Transverse colon (tissue), 4 donors: ENCODE measurements around the gene GNGT1. TPM values are rescaled to one million over a fixed set of nuclear protein-coding genes. Genes with fewer than 3 reads are reported as not detected.

ENCODE experiments used
- DNase-seq: peaks from one replicate; pipeline ENCODE4 v3.0.0-alpha.2; 2019
- H3K27ac ChIP-seq, 4 donors: fragments of 200-600 bp; sonication (generic); 2 replicates each; pipeline ENCODE4 v1.5.1; 2016 to 2018; ENCODE audit warnings: inconsistent platforms in 4 of 4
- H3K27me3 ChIP-seq: fragments of 200-600 bp; sonication (generic); 2 replicates; pipeline ENCODE4 v1.5.1; 2017; ENCODE audit warnings: inconsistent platforms
- H3K36me3 ChIP-seq, 4 donors: fragments of 200-600 bp; sonication (generic); 2 replicates each; pipeline ENCODE4 v1.5.1; 2017 to 2019; ENCODE audit warnings: inconsistent platforms in 4 of 4
- H3K4me1 ChIP-seq, 4 donors: fragments of 200-600 bp; sonication (generic); 2 replicates each; pipeline ENCODE4 v1.5.1; 2017 to 2020; ENCODE audit warnings: inconsistent platforms in 4 of 4
- H3K4me3 ChIP-seq, 4 donors: fragments of 200-600 bp; sonication (generic); 1 replicate in 1 of 4; 2 replicates in 3 of 4; pipeline versions ENCODE4 v1.5.1 to v1.6.1; 2017 to 2019; ENCODE audit warnings: inconsistent platforms in 4 of 4
- H3K9me3 ChIP-seq, 2 donors: fragments of 200-600 bp; sonication (generic); 2 replicates each; pipeline ENCODE4 v1.5.1; 2017 to 2019; ENCODE audit warnings: inconsistent platforms in 2 of 2
- CTCF ChIP-seq, 5 experiments: fragments of 200-600 bp in 3 of 5; fragments of 450-650 bp in 2 of 5; sonication (generic) in 3 of 5; IDR thresholded peaks; 1 replicate in 2 of 5; 2 replicates in 3 of 5; pipeline ENCODE4 v1.5.1; 2016 to 2017; ENCODE audit warnings: antibody characterized with exemption in 5 of 5, inconsistent platforms in 3 of 5, mild to moderate bottlenecking in 2 of 5, moderate library complexity in 1 of 5
- EP300 ChIP-seq: sonication (generic); formaldehyde crosslinking; IDR thresholded peaks from one replicate; pipeline ENCODE4 v1.6.1; 2017; ENCODE audit warnings: antibody characterized with exemption, low read depth
- POLR2A ChIP-seq: fragments of 450-650 bp; IDR thresholded peaks from one replicate; pipeline ENCODE4 v1.6.1; 2016; ENCODE audit warnings: antibody characterized with exemption, mild to moderate bottlenecking, moderate library complexity
- POLR2AphosphoS5 ChIP-seq, 3 donors: sonication (generic); formaldehyde crosslinking; IDR thresholded peaks; one replicate each; pipeline ENCODE4 v1.6.1; 2016; ENCODE audit warnings: antibody characterized with exemption in 3 of 3
- WGBS, 2 donors: methylation state at CpG; one replicate each; pipeline ENCODE4 v1.1.5; 2018; ENCODE audit warnings: low coverage in 1 of 2; 5-methylcytosine and 5-hydroxymethylcytosine counted together
- in situ Hi-C, 4 donors: fragments of 200-750 bp; cut with MboI; loops; one replicate each; pipeline versions ENCODE4 v1.15.0 to v1.15.1; 2017; ENCODE audit warnings: low sequenced_read_pairs in 3 of 4, low pct_ligation_motif_present in 1 of 4, low pct_unique_long_range_greater_than_20kb in 1 of 4
- intact Hi-C: fragments of 100-400 bp; cut with DNase I; formaldehyde crosslinking; loops from one replicate; pipeline ENCODE4 v1.15.1; 2023; ENCODE audit warnings: low total_unique reads
- total RNA-seq, 4 donors: library from RNA; depleted of rRNA; stranded (reverse); fragments of >200 nt; gene quantifications; one replicate each; pipeline ENCODE4 v1.1.0, GENCODE V29; 2016

Gene GNGT1
- total RNA-seq: not detected

- no peak within 1 kb of the TSS for H3K27ac ChIP-seq
- in situ Hi-C loops (loop anchor here in 1 of 4 donors (10.0 kb wide), 1 partner anchor 179 kb away; no protein-coding TSS in a partner anchor), intact Hi-C loops (loop anchor here (10.0 kb wide), 1 partner anchor 99 kb away; the partner anchor contains the start of gene BET1)
- no peak for TF ChIP-seq CTCF (IDR thresholded peaks at IDR 0.05)
- no peak for TF ChIP-seq EP300
- TF ChIP-seq POLR2AphosphoS5 (IDR thresholded peaks at IDR 0.05): no peak
- no peak for TF ChIP-seq POLR2A
- no peak for DNase-seq
- no peaks in the 10 kb centered on the region for H3K9me3 ChIP-seq
- no peak within 1 kb of the TSS for H3K4me3 ChIP-seq
- WGBS, 2 donors: 80 to 91% methylated on average over 3 of the region's 3 CpGs
- H3K27me3 ChIP-seq: no peaks in the 10 kb centered on the region
- no peaks in the 10 kb centered on the region for H3K36me3 ChIP-seq
- peaks cover 0 to 2% (median 0%) of the 10 kb centered on the region in 4 donors for H3K4me1 ChIP-seq
Observed at GRCh38 chr7:93906267-93906666, at the start of gene GNGT1. TSS of gene GNGT1 (plus strand) at chr7:93906567. CDS start at chr7:93906747, 180 bp downstream.

- DNase-seq: no peak
- intact Hi-C loops (no loop called here), in situ Hi-C loops (no loop called here)
- H3K27ac ChIP-seq: no peak overlapping the region
- H3K4me3 ChIP-seq: no peak overlapping the region
- no peaks in the 10 kb centered on the region for H3K4me1 ChIP-seq
- no peaks in the 10 kb centered on the region for H3K9me3 ChIP-seq
- TF ChIP-seq POLR2A: no peak
- no peak for TF ChIP-seq CTCF (IDR thresholded peaks at IDR 0.05)
- no peak for TF ChIP-seq EP300
- TF ChIP-seq POLR2AphosphoS5 (IDR thresholded peaks at IDR 0.05): no peak
- no peaks in the 10 kb centered on the region for H3K27me3 ChIP-seq
- WGBS, 2 donors: 86 to 87% methylated on average over 2 of the region's 2 CpGs
- no peaks in the 10 kb centered on the region for H3K36me3 ChIP-seq
Observed at GRCh38 chr7:93858857-93859256, 47.5 kb upstream of the GNGT1 start.

- Histone ChIP-seq H3K27me3 (no peaks in the 10 kb centered on the region), H3K9me3 (no peaks in the 10 kb centered on the region), H3K27ac (no peak overlapping the region), H3K4me3 (no peak overlapping the region), H3K36me3 (no peaks in the 10 kb centered on the region), H3K4me1 (no peaks in the 10 kb centered on the region)
- intact Hi-C loops: no loop called here
- WGBS, 2 donors: 78 to 90% methylated on average over 1 of the region's 1 CpG
- TF ChIP-seq POLR2AphosphoS5 (IDR thresholded peaks at IDR 0.05) (no peak), POLR2A (no peak), EP300 (no peak)
- in situ Hi-C loops: no loop called here
- DNase-seq: no peak
Observed at GRCh38 chr7:93860261-93860660, 46.1 kb upstream of the GNGT1 start.

GRCh38 chr7:93861325-93861949 is 44.9 kb upstream of the GNGT1 start:
- Histone ChIP-seq H3K27me3 (no peaks in the 10 kb centered on the region), H3K4me1 (no peaks in the 10 kb centered on the region), H3K36me3 (no peaks in the 10 kb centered on the region), H3K4me3 (no peak overlapping the region), H3K9me3 (no peaks in the 10 kb centered on the region), H3K27ac (no peak overlapping the region)
- no peak for DNase-seq
- no peak for TF ChIP-seq EP300
- TF ChIP-seq CTCF (IDR thresholded peaks at IDR 0.05): peak in 1 of 5 experiments; percentile 31
- in situ Hi-C loops: no loop called here
- intact Hi-C loops: no loop called here
- WGBS, 2 donors: 61 to 76% methylated on average over 4 of the region's 4 CpGs

GRCh38 chr7:93862651-93863050 is 43.7 kb upstream of the GNGT1 start:
- H3K9me3 ChIP-seq: no peaks in the 10 kb centered on the region
- intact Hi-C loops (no loop called here), in situ Hi-C loops (no loop called here)
- H3K36me3 ChIP-seq: no peaks in the 10 kb centered on the region
- H3K4me3 ChIP-seq: no peak overlapping the region
- DNase-seq: no peak
- WGBS, 2 donors: 70 to 100% methylated on average over 1 to 2 of the region's 2 CpGs
- H3K27me3 ChIP-seq: no peaks in the 10 kb centered on the region
- H3K27ac ChIP-seq: no peak overlapping the region
- H3K4me1 ChIP-seq: no peaks in the 10 kb centered on the region
- TF ChIP-seq POLR2A: no peak
- TF ChIP-seq POLR2AphosphoS5 (IDR thresholded peaks at IDR 0.05): no peak
